GM18868 (cell line): ENCODE measurements around the gene UTP15.
A peak's percentile ranks its signal among the peaks of the same experiment; 100 is the strongest.

Source experiments
- ATAC-seq: cut with Tn5 transposase; IDR thresholded peaks from one replicate; pipeline ENCODE4 v1.9.1; 2021; ENCODE audit warnings: mild to moderate bottlenecking, moderate library complexity; ENCODE audit not compliant: unreplicated experiment

UTP15 gene

DNA sequence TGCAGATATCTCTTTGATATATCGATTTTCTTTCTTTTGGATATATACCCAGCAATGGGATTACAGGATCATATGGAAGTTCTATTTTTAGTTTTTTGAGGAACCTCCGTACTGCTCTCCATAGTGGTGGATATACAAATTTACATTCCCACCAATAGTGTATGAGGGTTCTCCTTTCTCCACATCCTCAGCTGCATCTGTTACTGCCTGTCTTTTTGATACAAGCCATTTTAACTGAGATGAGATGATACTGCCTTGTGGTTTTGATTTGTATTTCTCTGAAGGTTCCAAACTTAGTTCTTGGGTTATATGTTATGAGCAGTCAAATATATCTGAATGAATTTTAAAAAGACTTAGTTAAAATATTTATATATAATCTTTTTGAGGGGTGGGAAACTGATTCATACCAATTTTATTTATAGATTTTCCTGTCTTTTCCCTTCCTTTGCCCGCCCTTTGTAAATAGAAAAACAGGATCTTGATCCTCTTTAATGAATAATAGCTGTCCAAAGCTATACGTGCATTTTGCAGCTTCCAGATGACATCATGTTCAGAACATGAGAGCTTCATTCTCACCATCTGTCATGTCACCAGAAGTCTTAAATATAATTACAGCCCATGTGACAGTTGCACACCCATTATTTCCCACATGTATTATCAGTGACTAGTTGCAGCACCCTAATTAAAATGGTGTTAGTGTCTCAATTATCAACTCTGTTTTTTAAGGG is 54.2 kb downstream of the UTP15 start:
- ATAC-seq, result no peak

- ATAC-seq, result no peak
Observed at GRCh38 chr5:73620334-73620687, 54.8 kb downstream of the UTP15 start.

DNA sequence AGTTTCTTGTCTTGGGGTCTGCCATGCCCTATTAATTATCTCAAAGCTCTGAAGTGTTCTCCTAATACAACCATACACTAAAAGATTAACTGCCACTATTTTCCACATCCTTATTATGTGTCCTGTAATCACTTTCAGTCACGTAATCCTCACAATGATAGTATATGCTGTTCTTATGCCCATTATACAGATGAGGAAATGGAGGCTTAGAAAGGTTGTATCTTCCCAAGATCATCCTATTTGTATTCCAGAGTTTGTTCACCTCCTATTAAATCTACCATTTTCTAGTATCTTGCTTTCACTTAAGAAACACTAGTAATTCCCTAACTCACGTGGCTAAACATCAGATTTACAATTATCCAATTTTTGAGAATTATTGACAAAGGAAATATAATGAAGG is 57.5 kb downstream of the UTP15 start:
- ATAC-seq, result no peak

GRCh38 chr5:73623901-73624404 is 58.4 kb downstream of the UTP15 start:
- no peak for ATAC-seq

- ATAC-seq, result no peak
Observed at GRCh38 chr5:73624888-73625287, 59.3 kb downstream of the UTP15 start.

GRCh38 chr5:73625372-73625943 is 59.9 kb downstream of the UTP15 start:
- ATAC-seq, result no peak

GRCh38 chr5:73625944-73626811 is 60.6 kb downstream of the UTP15 start, which contains the start of gene ARHGEF28:
Gene ARHGEF28 (plus strand): TSS chr5:73626196. CDS start chr5:73684852, 58,656 bp downstream.
- peak; percentile 68 for ATAC-seq

DNA sequence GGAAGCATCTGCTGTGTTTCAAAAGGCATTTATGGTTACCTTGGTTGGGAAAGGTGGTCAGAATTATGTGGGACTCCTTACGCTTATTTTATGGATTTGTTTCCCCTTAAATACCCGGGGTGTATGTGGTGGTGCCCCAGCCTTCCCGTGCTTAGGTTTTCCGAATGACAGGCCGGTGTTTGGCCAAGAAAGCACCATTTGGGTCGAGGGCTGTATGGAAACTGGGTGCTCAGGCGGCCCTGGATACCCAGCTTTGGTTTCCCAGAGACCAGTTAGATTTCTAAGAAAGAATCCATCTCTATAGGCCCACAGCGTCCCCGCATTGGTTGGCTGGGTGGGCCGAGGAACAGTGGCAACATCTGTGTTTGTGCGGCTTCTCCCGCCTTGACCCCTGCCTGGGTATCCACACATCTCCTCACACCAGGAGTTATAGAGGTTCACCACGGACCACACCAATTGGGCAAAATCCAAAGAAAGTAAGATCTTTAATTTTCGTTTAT is 61.3 kb downstream of the UTP15 start:
- ATAC-seq, result no peak

DNA sequence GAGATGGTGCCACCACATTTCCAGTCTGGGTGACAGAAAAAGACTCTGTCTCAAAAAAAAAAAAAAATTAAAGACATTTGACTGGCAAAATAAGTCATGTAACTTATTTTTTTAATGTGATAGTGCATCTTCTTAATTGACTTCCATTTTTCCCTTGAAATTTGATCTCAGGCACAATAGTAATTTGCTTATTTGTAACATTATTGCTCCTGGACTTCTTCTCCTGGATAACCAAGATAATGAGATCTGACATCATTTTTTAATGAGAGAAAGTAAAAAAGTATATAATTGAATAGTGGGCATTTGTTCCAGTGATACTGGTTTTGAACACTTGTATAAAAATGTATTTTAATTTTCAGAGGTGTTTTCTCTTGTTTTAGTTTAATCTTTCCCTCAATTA is 63.9 kb downstream of the UTP15 start:
- ATAC-seq, result no peak

- no peak for ATAC-seq
Observed at GRCh38 chr5:73630765-73631164, 65.2 kb downstream of the UTP15 start.

DNA sequence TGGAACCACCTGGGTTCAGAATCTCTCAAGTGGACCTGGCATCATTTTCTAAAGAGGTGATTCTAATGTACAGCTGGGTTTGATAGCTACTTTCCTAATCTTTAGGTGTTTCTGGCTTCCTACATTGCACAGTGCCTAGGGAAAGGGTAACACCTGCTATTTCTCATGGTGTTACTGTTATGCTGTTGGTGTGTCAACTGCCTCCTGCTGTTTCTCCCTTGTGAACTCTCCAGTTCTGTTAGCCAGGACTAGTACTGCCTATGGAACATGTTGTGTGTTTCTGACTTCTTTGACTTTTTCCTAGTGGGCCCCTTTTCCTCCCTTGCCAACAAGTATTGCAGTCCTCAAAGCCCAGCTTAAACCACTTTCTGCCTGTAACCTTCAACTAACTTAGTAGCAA is 66.0 kb downstream of the UTP15 start:
- ATAC-seq, result no peak
